ENCODE measurements around the gene SLC35F3. TPM values are rescaled to one million over a fixed set of nuclear protein-coding genes. Genes with fewer than 3 reads are reported as not detected.

The SLC35F3 gene
- polyA plus RNA-seq, 1 of the 3 experiments (the other 2 are of a cell fraction): 0.87 TPM

- no peak overlapping the region for H3K27ac ChIP-seq (ENCODE audit: low read depth in 2 of 2, low read length in 1 of 2)
- no peak overlapping the region for H3K9ac ChIP-seq
- H4K20me1 ChIP-seq (ENCODE audit: insufficient read depth): no peaks in the 10 kb centered on the region
- ChIA-PET CTCF (interaction anchor here (0.9 to 4.1 kb wide), 8 partner anchors 8 to 684 kb away, joined by 3 to 35 read pairs (median 4); no protein-coding TSS in a partner anchor), POLR2A (no interaction called here)
- no peaks in the 10 kb centered on the region for H3K79me2 ChIP-seq (ENCODE audit: insufficient read depth)
- 79% methylated on average over 9 of the region's 11 CpGs for WGBS (ENCODE audit: low lambda C conversion rate)
- H3K4me1 ChIP-seq (ENCODE audit: control insufficient read depth in 1 of 2, insufficient read depth in 2 of 2, low read depth in 1 of 2, low read length in 1 of 2): no peaks in the 10 kb centered on the region
- H2AFZ ChIP-seq (ENCODE audit: low read depth): no peak overlapping the region
- no peak overlapping the region for H3K4me2 ChIP-seq
- H3K27me3 ChIP-seq (ENCODE audit: insufficient read depth): no peaks in the 10 kb centered on the region
- peak; percentile 24 for DNase-seq
- no peaks in the 10 kb centered on the region for H3F3A ChIP-seq (replicated peaks; ENCODE audit: insufficient read depth)
- H3K36me3 ChIP-seq (replicated peaks in 1 of 2; ENCODE audit: control insufficient read depth in 1 of 2, insufficient read depth in 2 of 2, low read length in 1 of 2): no peaks in the 10 kb centered on the region
- H3K4me3 ChIP-seq (ENCODE audit: low read depth in 2 of 2, low read length in 1 of 2): no peak overlapping the region
- no peaks in the 10 kb centered on the region for H3K9me2 ChIP-seq
- no peaks in the 10 kb centered on the region for H3K9me3 ChIP-seq
- 0 out of 2 replicates have a peak, but pooled peaks have one; percentile 17 for TF ChIP-seq SMC3 (IDR thresholded peaks at IDR 0.05; ENCODE audit: low read depth, low read length)
- TF ChIP-seq MXI1 (IDR thresholded peaks at IDR 0.05; ENCODE audit: low read depth, low read length): no peak
- peak; percentile 56 for TF ChIP-seq CTCF (IDR thresholded peaks at IDR 0.05)
- TF ChIP-seq CHD2 (IDR thresholded peaks at IDR 0.05; ENCODE audit: low read length, partially characterized antibody): no peak
- TF ChIP-seq USF1 (IDR thresholded peaks at IDR 0.05; ENCODE audit: borderline replicate concordance, low read depth): peak; percentile 46; the same call in 1 of the 2 replicates
- peak; percentile 22; the same call in 1 of the 2 replicates for TF ChIP-seq MAX (IDR thresholded peaks at IDR 0.05; ENCODE audit: low read depth)
- no peak for TF ChIP-seq GABPA (IDR thresholded peaks at IDR 0.05; ENCODE audit: low read depth)
- peak; percentile 61 for TF ChIP-seq RAD21 (IDR thresholded peaks at IDR 0.05; ENCODE audit: low read length)
- no peak for TF ChIP-seq PBX3 (IDR thresholded peaks at IDR 0.05)
Observed at GRCh38 chr1:234125283-234125682, 220.8 kb downstream of the SLC35F3 start.

- H3K4me3 ChIP-seq (ENCODE audit: low read depth in 2 of 2, low read length in 1 of 2): no peak overlapping the region
- H3K9ac ChIP-seq: no peak overlapping the region
- no peak overlapping the region for H2AFZ ChIP-seq (ENCODE audit: low read depth)
- no peaks in the 10 kb centered on the region for H3K4me1 ChIP-seq (ENCODE audit: control insufficient read depth in 1 of 2, insufficient read depth in 2 of 2, low read depth in 1 of 2, low read length in 1 of 2)
- CTCF ChIA-PET: interaction anchor here (0.9 to 4.1 kb wide), 4 partner anchors 8 to 184 kb away, joined by 3 to 35 read pairs (median 12); no protein-coding TSS in a partner anchor
- no peaks in the 10 kb centered on the region for H3K27me3 ChIP-seq (ENCODE audit: insufficient read depth)
- H3K4me2 ChIP-seq: no peak overlapping the region
- DNase-seq: no peak
- no peaks in the 10 kb centered on the region for H3K9me3 ChIP-seq
- H3K79me2 ChIP-seq (ENCODE audit: insufficient read depth): no peaks in the 10 kb centered on the region
- TF ChIP-seq MEF2A (IDR thresholded peaks at IDR 0.05; ENCODE audit: borderline replicate concordance, low read depth) (no peak), JUND (IDR thresholded peaks at IDR 0.05) (no peak), CHD2 (IDR thresholded peaks at IDR 0.05; ENCODE audit: low read length, partially characterized antibody) (no peak), MXI1 (IDR thresholded peaks at IDR 0.05; ENCODE audit: low read depth, low read length) (no peak), IRF3 (IDR thresholded peaks at IDR 0.05; ENCODE audit: low read depth, low read length) (no peak), FOXJ3 (CRISPR knock-in tag; IDR thresholded peaks at IDR 0.05) (no peak), ELF1 (IDR thresholded peaks at IDR 0.05) (no peak), GABPA (IDR thresholded peaks at IDR 0.05; ENCODE audit: low read depth) (no peak), MAX (IDR thresholded peaks at IDR 0.05; ENCODE audit: low read depth) (no peak), NFIC (IDR thresholded peaks at IDR 0.05; ENCODE audit: borderline replicate concordance) (no peak), FOSL2 (IDR thresholded peaks at IDR 0.05; ENCODE audit: borderline replicate concordance, low read depth) (no peak), EP300 (IDR thresholded peaks at IDR 0.05; ENCODE audit: borderline replicate concordance in 1 of 2, low read depth in 1 of 2, low read length in 1 of 2) (no peak), NRF1 (IDR thresholded peaks at IDR 0.05; ENCODE audit: low read depth, low read length) (no peak)
- H3K27ac ChIP-seq (ENCODE audit: low read depth in 2 of 2, low read length in 1 of 2): no peak overlapping the region
- POLR2A ChIA-PET: no interaction called here
- H4K20me1 ChIP-seq (ENCODE audit: insufficient read depth): no peaks in the 10 kb centered on the region
- WGBS (ENCODE audit: low lambda C conversion rate): 96% methylated on average over 13 of the region's 13 CpGs
- H3K36me3 ChIP-seq (replicated peaks in 1 of 2; ENCODE audit: control insufficient read depth in 1 of 2, insufficient read depth in 2 of 2, low read length in 1 of 2): no peaks in the 10 kb centered on the region
- no peaks in the 10 kb centered on the region for H3F3A ChIP-seq (replicated peaks; ENCODE audit: insufficient read depth)
- H3K9me2 ChIP-seq: no peaks in the 10 kb centered on the region
Observed at GRCh38 chr1:234125714-234126113, 221.2 kb downstream of the SLC35F3 start.

Data from SK-N-SH (cell line).